NCI-H2081 (cell line): ENCODE measurements around the gene ATXN7L1.
A peak's percentile ranks its signal among the peaks of the same experiment; 100 is the strongest.

Experiments used
- DNase-seq, 2 experiments: peaks; one replicate each; lab custom pipeline; 2025; lab: John Stamatoyannopoulos, UW

The ATXN7L1 gene

DNA sequence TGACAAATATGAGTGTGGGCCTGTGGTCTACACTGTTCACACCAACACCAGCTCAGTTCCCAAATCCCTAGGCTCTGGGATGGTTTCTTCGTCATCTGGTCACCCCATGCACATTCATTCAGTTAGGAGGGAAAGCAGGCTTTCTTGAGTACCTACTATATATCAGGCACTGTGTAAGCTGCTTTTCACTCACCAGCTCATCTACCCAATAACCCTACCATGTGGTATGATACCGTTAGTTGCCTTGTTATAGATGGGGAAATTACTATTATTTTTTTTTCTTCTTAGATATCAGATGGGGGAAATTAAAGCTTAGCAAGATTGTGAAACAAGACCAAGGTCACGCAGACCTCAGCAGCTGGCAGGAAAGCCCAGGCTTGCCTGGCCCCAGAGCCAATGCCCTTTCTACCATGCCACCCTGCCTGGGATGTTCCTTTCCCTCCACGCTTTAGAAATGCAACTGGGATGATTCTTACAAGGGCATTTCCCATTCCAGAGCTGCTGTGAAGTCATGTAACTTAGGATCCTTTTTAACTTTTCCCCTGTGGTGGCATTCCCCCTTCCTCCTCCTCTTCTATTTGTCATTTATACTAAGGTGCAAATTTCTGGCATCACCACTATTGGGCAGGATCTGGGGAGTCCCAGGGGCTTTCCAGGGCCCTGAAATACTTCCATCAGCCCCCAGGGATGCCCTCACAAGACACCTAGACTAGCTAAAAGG is 202.0 kb downstream of the ATXN7L1 start:
- DNase-seq: no peak

GRCh38 chr7:105673367-105674084 is 202.9 kb downstream of the ATXN7L1 start:
- DNase-seq: peak; percentile 91 to 99

DNA sequence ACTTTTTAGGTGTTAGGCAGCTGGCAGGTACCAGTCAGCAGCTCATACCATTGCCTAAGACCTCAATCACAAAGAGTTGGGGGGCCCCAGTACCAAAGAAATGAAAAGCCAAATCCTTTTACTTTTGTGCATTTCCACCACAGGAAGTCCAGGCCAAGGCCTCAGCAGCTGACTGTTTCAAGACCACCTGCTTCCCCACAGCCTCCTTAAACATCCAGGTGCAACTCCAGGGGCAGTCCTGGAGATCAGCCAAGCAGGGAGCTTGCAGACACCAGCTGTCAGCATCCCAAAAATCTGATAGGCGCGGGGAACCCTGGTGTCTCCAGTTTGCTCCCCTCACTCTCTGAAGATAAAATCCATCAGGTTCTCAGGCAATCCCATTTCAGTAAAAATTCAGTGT is 203.6 kb downstream of the ATXN7L1 start:
- DNase-seq: peak; percentile 83 to 96

- no peak for DNase-seq
Observed at GRCh38 chr7:105666324-105666723, 210.1 kb downstream of the ATXN7L1 start.

DNA sequence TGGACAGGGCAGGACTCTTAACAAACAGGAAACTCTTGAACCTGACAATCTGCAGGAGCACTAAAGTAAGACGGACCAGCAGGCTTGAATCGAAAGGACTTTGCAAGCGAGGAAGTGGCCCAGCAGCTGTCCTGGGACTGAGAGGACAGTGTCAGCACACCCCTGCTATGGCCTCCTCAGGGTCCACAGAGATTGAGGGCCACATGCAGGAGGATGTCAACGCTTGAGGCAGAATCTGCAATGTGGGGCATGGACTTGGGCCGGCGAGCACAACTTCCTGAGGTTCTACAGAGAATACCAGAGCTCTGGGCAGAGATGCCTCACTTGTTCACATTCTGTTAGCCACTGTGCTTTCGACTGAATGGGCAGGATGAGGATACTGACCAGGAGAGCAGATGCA is 210.7 kb downstream of the ATXN7L1 start:
- DNase-seq: no peak

DNA sequence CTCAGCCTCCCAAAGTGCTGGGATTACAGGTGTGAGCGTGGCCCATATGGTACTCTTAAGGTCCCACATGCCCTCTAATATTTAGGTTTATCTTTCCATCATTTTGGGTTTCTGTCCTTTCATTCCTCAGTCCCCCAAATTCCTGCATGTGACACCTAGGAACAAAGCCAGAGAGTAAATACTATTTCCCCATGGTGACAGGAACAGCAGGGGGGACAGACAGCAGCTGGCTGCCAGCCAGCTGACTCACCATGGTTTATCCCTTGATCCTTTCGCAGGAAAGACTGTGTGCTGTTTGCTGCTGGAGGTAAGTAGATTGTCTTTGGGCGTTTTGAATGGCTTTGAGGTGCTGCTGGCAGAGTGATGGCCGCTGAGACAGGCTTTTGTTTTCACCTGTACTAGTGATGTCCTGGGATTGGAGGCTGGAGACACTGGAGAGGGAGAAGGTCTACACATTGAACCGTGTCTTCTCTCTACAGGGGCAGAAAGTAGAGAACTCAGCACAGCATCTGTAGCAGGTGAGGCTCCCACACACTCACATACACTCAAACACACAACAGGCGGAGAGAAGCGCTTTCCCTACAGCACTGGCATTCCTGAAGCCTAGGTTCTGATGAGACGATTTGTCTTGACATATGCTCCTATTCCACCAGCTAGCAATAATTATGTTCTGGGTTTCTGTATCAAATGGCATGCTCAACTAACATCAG is 211.4 kb downstream of the ATXN7L1 start:
- peak; percentile 89 to 95 for DNase-seq

- DNase-seq: no peak
Observed at GRCh38 chr7:105662998-105663397, 213.4 kb downstream of the ATXN7L1 start.

- DNase-seq: no peak
Observed at GRCh38 chr7:105661625-105662024, 214.8 kb downstream of the ATXN7L1 start.

GRCh38 chr7:105656922-105657521 is 219.4 kb downstream of the ATXN7L1 start:
- peak; percentile 38 to 43 for DNase-seq

DNA sequence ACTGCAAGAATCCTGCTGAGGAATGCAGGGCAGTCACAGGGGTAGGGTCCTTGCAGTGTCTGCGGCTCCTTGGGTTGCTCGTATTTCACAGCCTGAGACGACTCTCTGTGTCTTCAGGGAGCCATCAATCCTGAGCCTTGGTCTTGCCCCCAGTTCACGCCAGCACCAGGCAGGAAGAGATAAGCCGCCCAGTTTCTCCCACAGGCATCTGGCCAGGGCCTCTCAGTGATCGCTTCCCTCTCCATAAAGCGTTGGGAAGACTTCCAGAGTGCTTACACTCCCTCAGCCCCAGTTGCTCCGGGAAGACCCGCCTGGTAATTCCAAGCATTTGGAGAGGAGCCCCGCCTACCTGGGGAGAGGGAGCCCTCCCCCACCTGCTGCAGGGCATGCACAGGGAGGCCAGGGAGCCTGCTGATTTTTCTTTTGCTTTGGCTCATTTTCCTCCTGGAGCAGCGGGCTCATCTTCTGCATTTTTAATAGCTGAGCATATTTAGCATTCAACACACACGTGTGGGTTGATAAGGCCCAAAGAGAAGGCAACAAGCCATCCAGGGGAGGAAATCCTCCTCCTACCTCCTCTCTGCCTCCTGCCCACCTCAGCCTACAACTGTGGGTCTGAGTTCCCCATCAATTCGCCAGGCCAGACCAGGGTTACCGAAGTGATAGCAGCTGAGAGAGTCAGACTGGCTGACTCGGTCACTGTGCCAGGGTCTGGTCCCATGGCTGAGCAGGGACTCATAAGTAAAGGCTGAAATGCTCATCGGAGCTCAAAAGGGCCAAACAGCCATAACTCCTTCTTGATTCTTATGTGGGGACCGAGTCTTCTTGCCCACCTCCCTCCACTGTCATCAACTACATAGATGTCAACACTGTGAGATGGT is 220.7 kb downstream of the ATXN7L1 start:
- DNase-seq: peak in 1 of 2 experiments; percentile 19

GRCh38 chr7:105655067-105655466 is 221.3 kb downstream of the ATXN7L1 start:
- no peak for DNase-seq

- DNase-seq: no peak
Observed at GRCh38 chr7:105654095-105654686, 222.2 kb downstream of the ATXN7L1 start.

- no peak for DNase-seq
Observed at GRCh38 chr7:105653441-105654005, 222.9 kb downstream of the ATXN7L1 start.

GRCh38 chr7:105652359-105652993 is 223.9 kb downstream of the ATXN7L1 start:
- DNase-seq: peak; percentile 82 to 88

- DNase-seq: no peak
Observed at GRCh38 chr7:105651798-105652197, 224.6 kb downstream of the ATXN7L1 start.

GRCh38 chr7:105650382-105650970 is 225.9 kb downstream of the ATXN7L1 start:
- DNase-seq: no peak

- no peak for DNase-seq
Observed at GRCh38 chr7:105649727-105650381, 226.5 kb downstream of the ATXN7L1 start.

DNA sequence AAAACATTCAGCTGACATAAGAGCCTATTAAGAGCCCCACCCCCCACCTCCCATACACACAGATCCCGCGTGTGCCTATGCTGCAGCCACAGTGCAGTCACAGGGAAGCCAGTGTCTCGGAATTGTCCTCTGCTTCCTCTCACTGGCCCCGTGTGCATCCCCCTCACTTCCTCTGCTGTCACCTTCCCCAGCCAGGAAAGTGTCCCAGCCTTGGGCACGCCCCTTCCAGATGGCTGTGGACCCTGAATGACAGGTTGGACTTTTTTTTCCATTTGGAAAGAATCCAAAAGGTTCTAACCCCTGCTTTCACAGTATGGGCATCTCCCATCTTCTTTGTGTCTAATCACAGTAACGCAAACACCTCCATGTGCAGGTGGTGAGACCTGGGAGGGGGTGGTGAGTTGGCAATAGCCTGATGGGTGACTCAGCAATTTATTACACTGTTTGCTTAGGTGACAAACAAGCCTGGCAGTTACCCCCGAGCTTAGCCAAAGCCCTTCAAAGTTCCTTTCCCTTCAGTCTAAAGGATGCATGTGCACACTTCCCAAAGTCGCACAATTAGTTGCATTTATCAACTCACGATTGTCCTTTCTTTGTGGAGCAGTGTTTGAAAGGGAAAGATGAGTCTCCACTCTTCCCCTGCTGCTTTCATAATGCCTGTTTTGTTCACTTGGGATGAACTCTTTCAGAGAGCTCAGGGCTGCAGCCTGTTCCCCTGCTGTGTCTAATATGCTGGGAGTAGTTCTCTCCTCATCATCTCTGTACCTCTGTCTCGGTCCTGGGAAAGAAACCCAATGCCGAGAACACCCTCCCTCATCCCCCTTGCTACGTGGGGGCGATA is 227.6 kb downstream of the ATXN7L1 start:
- peak; percentile 97 to 99 for DNase-seq
